SK-MEL-5 (cell line): ENCODE data around the gene SLAIN1. TPM values are rescaled to one million over a fixed set of nuclear protein-coding genes. Genes with fewer than 3 reads are reported as not detected.
"Not testable (repeated sequence)": the region's sequence is repeated elsewhere in the genome, so short reads cannot be mapped to it uniquely, and the experiment has no call there.

Experiments
- DNase-seq: peaks from one replicate; pipeline ENCODE4 v3.0.0-alpha.2; 2016; ENCODE audit warnings: low read depth, low spot score
- in situ Hi-C: cut with HindIII; loops from 2 replicates; pipeline ENCODE4 v1.10.0; 2016; ENCODE audit warnings: low sequenced_read_pairs, high pct_unique_total_duplicates, low pct_unique_long_range_greater_than_20kb
- polyA plus RNA-seq, 2 experiments: library from polyadenylated mRNA; depleted of rRNA; stranded (reverse); fragments of >200 nt; gene quantifications; 2 replicates each; pipeline ENCODE4 v1.2.3, GENCODE V29; 2015
- total RNA-seq: library from RNA; depleted of rRNA; stranded (reverse); fragments of >200 nt; shearing (Covaris generic); gene quantifications from 2 replicates; pipeline ENCODE4 v1.2.3, GENCODE V29; 2014; rRNA removed

The SLAIN1 gene
- total RNA-seq: 61.6 and 73.2 TPM in 2 replicates
- 30.3 and 36.2 TPM in 2 replicates for polyA plus RNA-seq (2015; cell fraction: cytosol; rRNA removed)
- polyA plus RNA-seq (2015; cell fraction: nucleus; rRNA removed): 13.7 and 19.0 TPM in 2 replicates

GRCh38 chr13:77697217-77698103, at the start of gene SLAIN1:
SLAIN1 (plus strand) TSS chr13:77697687; CDS start chr13:77697914, 227 bp downstream.
- DNase-seq: peak; percentile 81
- in situ Hi-C loops: no loop called here

GRCh38 chr13:77650409-77650808, 47.1 kb upstream of the SLAIN1 start:
- DNase-seq: no peak
- in situ Hi-C loops: no loop called here

- no peak for DNase-seq
- in situ Hi-C loops: no loop called here
Measured at GRCh38 chr13:77653301-77653700, 44.2 kb upstream of the SLAIN1 start.

GRCh38 chr13:77660016-77660415, 37.5 kb upstream of the SLAIN1 start:
- in situ Hi-C loops, DNase-seq: not testable (repeated sequence)

GRCh38 chr13:77660841-77661250, 36.6 kb upstream of the SLAIN1 start:
- no peak for DNase-seq
- in situ Hi-C loops: no loop called here

- DNase-seq, in situ Hi-C loops: not testable (repeated sequence)
Measured at GRCh38 chr13:77662301-77662700, 35.2 kb upstream of the SLAIN1 start.

GRCh38 chr13:77662831-77663230, 34.7 kb upstream of the SLAIN1 start:
- in situ Hi-C loops, DNase-seq: not testable (repeated sequence)

- DNase-seq: no peak
- in situ Hi-C loops: no loop called here
Measured at GRCh38 chr13:77674852-77675251, 22.6 kb upstream of the SLAIN1 start.

- in situ Hi-C loops: no loop called here
- DNase-seq: no peak
Measured at GRCh38 chr13:77678691-77679235, 18.7 kb upstream of the SLAIN1 start.

- in situ Hi-C loops: no loop called here
- DNase-seq: no peak
Measured at GRCh38 chr13:77687799-77688198, 9.7 kb upstream of the SLAIN1 start.

GRCh38 chr13:77691871-77692270, 5.6 kb upstream of the SLAIN1 start:
- in situ Hi-C loops: no loop called here
- DNase-seq: no peak

- in situ Hi-C loops: no loop called here
Measured at GRCh38 chr13:77692746-77693448, 4.6 kb upstream of the SLAIN1 start.

GRCh38 chr13:77693449-77693940, 4.0 kb upstream of the SLAIN1 start:
- DNase-seq: no peak
- in situ Hi-C loops: no loop called here

More at GRCh38 chr13:77692746-77693448, 4.6 kb upstream of the SLAIN1 start:
- peak; percentile 91 for DNase-seq

- in situ Hi-C loops: no loop called here
- peak; percentile 27 for DNase-seq
Measured at GRCh38 chr13:77696006-77696878, 1.2 kb upstream of the SLAIN1 start.

GRCh38 chr13:77696879-77697216, 639 bp upstream of the SLAIN1 start:
- in situ Hi-C loops: no loop called here
- DNase-seq: no peak

- peak; percentile 42 for DNase-seq
- in situ Hi-C loops: no loop called here
Measured at GRCh38 chr13:77698201-77699058, 943 bp downstream of the SLAIN1 start.
